ENCODE results near the gene FRMPD1.

GRCh38 chr9:37626708-37627292 lies 24.0 kb upstream of the FRMPD1 start:
- no peak for TF ChIP-seq ETV6 (CRISPR knock-in tag; IDR thresholded peaks at IDR 0.05)
- TF ChIP-seq FOXJ3 (CRISPR knock-in tag; IDR thresholded peaks at IDR 0.05; ENCODE audit: borderline replicate concordance), result no peak
- TF ChIP-seq, protein P1, sequence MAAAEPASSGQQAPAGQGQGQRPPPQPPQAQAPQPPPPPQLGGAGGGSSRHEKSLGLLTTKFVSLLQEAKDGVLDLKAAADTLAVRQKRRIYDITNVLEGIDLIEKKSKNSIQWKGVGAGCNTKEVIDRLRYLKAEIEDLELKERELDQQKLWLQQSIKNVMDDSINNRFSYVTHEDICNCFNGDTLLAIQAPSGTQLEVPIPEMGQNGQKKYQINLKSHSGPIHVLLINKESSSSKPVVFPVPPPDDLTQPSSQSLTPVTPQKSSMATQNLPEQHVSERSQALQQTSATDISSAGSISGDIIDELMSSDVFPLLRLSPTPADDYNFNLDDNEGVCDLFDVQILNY (CRISPR knock-in tag; IDR thresholded peaks at IDR 0.05), result no peak
- no peak for TF ChIP-seq ZBTB43 (CRISPR knock-in tag; IDR thresholded peaks at IDR 0.05)
- TF ChIP-seq, protein P2, sequence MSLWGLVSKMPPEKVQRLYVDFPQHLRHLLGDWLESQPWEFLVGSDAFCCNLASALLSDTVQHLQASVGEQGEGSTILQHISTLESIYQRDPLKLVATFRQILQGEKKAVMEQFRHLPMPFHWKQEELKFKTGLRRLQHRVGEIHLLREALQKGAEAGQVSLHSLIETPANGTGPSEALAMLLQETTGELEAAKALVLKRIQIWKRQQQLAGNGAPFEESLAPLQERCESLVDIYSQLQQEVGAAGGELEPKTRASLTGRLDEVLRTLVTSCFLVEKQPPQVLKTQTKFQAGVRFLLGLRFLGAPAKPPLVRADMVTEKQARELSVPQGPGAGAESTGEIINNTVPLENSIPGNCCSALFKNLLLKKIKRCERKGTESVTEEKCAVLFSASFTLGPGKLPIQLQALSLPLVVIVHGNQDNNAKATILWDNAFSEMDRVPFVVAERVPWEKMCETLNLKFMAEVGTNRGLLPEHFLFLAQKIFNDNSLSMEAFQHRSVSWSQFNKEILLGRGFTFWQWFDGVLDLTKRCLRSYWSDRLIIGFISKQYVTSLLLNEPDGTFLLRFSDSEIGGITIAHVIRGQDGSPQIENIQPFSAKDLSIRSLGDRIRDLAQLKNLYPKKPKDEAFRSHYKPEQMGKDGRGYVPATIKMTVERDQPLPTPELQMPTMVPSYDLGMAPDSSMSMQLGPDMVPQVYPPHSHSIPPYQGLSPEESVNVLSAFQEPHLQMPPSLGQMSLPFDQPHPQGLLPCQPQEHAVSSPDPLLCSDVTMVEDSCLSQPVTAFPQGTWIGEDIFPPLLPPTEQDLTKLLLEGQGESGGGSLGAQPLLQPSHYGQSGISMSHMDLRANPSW (CRISPR knock-in tag; conservative IDR thresholded peaks at IDR 0.05; ENCODE audit: low read depth), result no peak
- no peak for TF ChIP-seq EMX1 (CRISPR knock-in tag; IDR thresholded peaks at IDR 0.05)
